CD14-positive monocyte (primary cell): ENCODE results near the gene HINFP. TPM values are rescaled to one million over a fixed set of nuclear protein-coding genes. Genes with fewer than 3 reads are reported as not detected.

Experiments used
- DNase-seq, 3 donors: peaks; one replicate each; pipeline ENCODE4 v3.0.0-alpha.2; 2011 to 2022
- H2AFZ ChIP-seq: 2 replicates; pipeline ENCODE4 v1.6.0; 2012; ENCODE audit warnings: mild to moderate bottlenecking, low read depth, low read length, inconsistent platforms; ENCODE audit not compliant: insufficient read depth, poor library complexity, severe bottlenecking
- H3K27ac ChIP-seq, 2 donors: 1 replicate in 1 of 2; 2 replicates in 1 of 2; pipeline ENCODE4 v1.5.1; 2012 to 2013; ENCODE audit warnings: low read length in 2 of 2, control low read depth in 1 of 2, inconsistent platforms in 1 of 2, low read depth in 1 of 2, mild to moderate bottlenecking in 1 of 2
- H3K27me3 ChIP-seq, 2 donors: one replicate each; pipeline versions ENCODE4 v1.6.0 to v1.6.1; 2011 to 2013; ENCODE audit warnings: low read length in 2 of 2; ENCODE audit not compliant: control insufficient read depth in 2 of 2, insufficient read depth in 2 of 2
- H3K36me3 ChIP-seq, 2 donors: replicated peaks in 1 of 2; 1 replicate in 1 of 2; 2 replicates in 1 of 2; pipeline versions ENCODE4 v1.5.1 to v1.6.1; 2012 to 2013; ENCODE audit warnings: low read length in 2 of 2, control low read depth in 1 of 2, inconsistent platforms in 1 of 2, mild to moderate bottlenecking in 1 of 2; ENCODE audit not compliant: insufficient read depth in 2 of 2, control insufficient read depth in 1 of 2
- H3K4me1 ChIP-seq, 2 donors: 1 replicate in 1 of 2; 2 replicates in 1 of 2; pipeline versions ENCODE4 v1.5.1 to v1.6.1; 2012 to 2013; ENCODE audit warnings: low read length in 2 of 2, control low read depth in 1 of 2, inconsistent platforms in 1 of 2, mild to moderate bottlenecking in 1 of 2, moderate library complexity in 1 of 2; ENCODE audit not compliant: insufficient read depth in 2 of 2, control insufficient read depth in 1 of 2
- H3K4me2 ChIP-seq: replicated peaks from 2 replicates; pipeline ENCODE3; 2012; ENCODE audit warnings: low read length, moderate library complexity, mild to moderate bottlenecking; ENCODE audit not compliant: poor library complexity, severe bottlenecking; ENCODE audit errors: extremely low read depth
- H3K4me3 ChIP-seq, 3 experiments: fragments of 200-600 bp in 1 of 3; sonication (generic) in 1 of 3; replicated peaks in 1 of 3; 1 replicate in 2 of 3; 2 replicates in 1 of 3; pipeline ENCODE4 v1.5.1; 2011 to 2013; ENCODE audit warnings: low read length in 3 of 3, mild to moderate bottlenecking in 3 of 3, control low read depth in 2 of 3, low read depth in 2 of 3, inconsistent platforms in 1 of 3, moderate library complexity in 1 of 3
- H3K79me2 ChIP-seq: 2 replicates; pipeline ENCODE4 v1.6.0; 2012; ENCODE audit warnings: mild to moderate bottlenecking, control low read depth, inconsistent platforms, low read length, moderate library complexity; ENCODE audit not compliant: insufficient read depth
- H3K9ac ChIP-seq: 2 replicates; pipeline ENCODE4 v1.6.0; 2017; ENCODE audit warnings: low read length, mild to moderate bottlenecking; ENCODE audit not compliant: insufficient read depth, poor library complexity, severe bottlenecking
- H3K9me3 ChIP-seq, 2 donors: replicated peaks in 1 of 2; 1 replicate in 1 of 2; 2 replicates in 1 of 2; pipeline versions ENCODE4 v1.5.1 to v1.6.1; 2012 to 2013; ENCODE audit warnings: low read length in 2 of 2, control low read depth in 1 of 2; ENCODE audit not compliant: control insufficient read depth in 1 of 2, insufficient read depth in 1 of 2
- H4K20me1 ChIP-seq: 2 replicates; pipeline ENCODE4 v1.6.0; 2012; ENCODE audit warnings: mild to moderate bottlenecking, low read length, control low read depth, moderate library complexity; ENCODE audit not compliant: insufficient read depth
- H3K27ac Mint-ChIP-seq, 7 donors: one replicate each; pipeline ENCODE4 v1.8.0; 2020; ENCODE audit warnings: mild to moderate bottlenecking in 7 of 7, mixed read lengths in 7 of 7, moderate library complexity in 6 of 7, inconsistent platforms in 2 of 7
- H3K27me3 Mint-ChIP-seq, 3 donors: one replicate each; pipeline ENCODE4 v1.8.0; 2021 to 2022; ENCODE audit warnings: low read depth in 3 of 3, mild to moderate bottlenecking in 3 of 3, mixed read lengths in 3 of 3, moderate library complexity in 3 of 3, inconsistent platforms in 1 of 3
- H3K36me3 Mint-ChIP-seq, 2 donors: one replicate each; pipeline ENCODE4 v1.8.0; 2020; ENCODE audit warnings: mixed read lengths in 2 of 2, inconsistent platforms in 1 of 2, mild to moderate bottlenecking in 1 of 2
- H3K4me1 Mint-ChIP-seq: one replicate; pipeline ENCODE4 v1.8.0; 2020; ENCODE audit warnings: mild to moderate bottlenecking, mixed read lengths
- H3K4me3 Mint-ChIP-seq, 2 donors: one replicate each; pipeline ENCODE4 v1.8.0; 2020; ENCODE audit warnings: mild to moderate bottlenecking in 2 of 2, mixed read lengths in 2 of 2, moderate library complexity in 1 of 2
- H3K9me3 Mint-ChIP-seq, 7 donors: one replicate each; pipeline ENCODE4 v1.8.0; 2020 to 2022; ENCODE audit warnings: mixed read lengths in 7 of 7, mild to moderate bottlenecking in 6 of 7, moderate library complexity in 6 of 7, inconsistent platforms in 2 of 7
- WGBS: methylation state at CpG from one replicate; pipeline ENCODE4 v1.1.5; 2013; ENCODE audit warnings: missing lambda C conversion rate; ENCODE audit not compliant: insufficient coverage; 5-methylcytosine and 5-hydroxymethylcytosine counted together
- intact Hi-C, 2 donors: fragments of 100-400 bp; cut with micrococcal nuclease; formaldehyde crosslinking; loops; one replicate each; pipeline versions ENCODE4 v1.15.0 to v1.15.1; 2023
- polyA plus RNA-seq, 3 donors: library from polyadenylated mRNA; depleted of rRNA in 1 of 3; unstranded in 2 of 3; stranded (reverse) in 1 of 3; fragments of 300-500 nt in 2 of 3; fragments of >200 nt in 1 of 3; fragmentation: Illumina TruSeq in 2 of 3; gene quantifications; 1 replicate in 2 of 3; 2 replicates in 1 of 3; pipeline ENCODE4 v1.2.3, GENCODE V29; 2012 to 2021
- TF ChIP-seq, protein P1 (sequence below): fragments of 200-600 bp; IDR thresholded peaks from one replicate; pipeline ENCODE4 v1.8.0; 2022; ENCODE audit warnings: antibody characterized with exemption, mild to moderate bottlenecking

HINFP gene
- polyA plus RNA-seq, 3 donors, result 8.0 to 43.0 (median 8.6) TPM

DNA sequence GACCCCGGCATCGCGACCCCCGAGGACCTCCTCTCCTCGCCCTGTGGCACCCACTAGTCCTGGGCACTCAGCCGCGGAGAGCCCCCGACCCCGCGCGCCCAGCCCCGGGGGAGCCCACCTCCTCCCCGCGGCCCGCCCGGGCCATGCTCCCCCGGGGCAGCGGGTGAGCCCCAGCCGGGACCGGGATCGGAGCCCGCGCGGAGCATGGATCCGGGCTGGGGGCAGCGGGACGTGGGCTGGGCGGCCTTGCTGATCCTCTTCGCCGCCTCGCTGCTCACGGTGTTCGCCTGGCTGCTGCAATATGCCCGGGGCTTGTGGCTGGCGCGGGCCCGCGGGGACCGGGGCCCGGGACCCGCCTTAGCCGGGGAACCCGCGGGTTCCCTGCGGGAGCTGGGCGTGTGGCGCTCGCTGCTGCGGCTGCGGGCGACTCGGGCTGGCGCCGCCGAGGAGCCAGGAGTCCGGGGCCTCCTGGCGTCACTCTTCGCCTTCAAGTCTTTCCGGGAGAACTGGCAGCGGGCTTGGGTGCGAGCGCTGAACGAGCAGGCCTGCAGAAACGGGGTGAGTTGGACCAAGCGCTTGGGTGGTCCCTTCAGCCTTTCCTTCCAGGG is 13.7 kb upstream of the HINFP start:
- DNase-seq, result no peak
- peak overlapping the region; percentile 89 to 97 for H3K4me3 Mint-ChIP-seq
- H3K9me3 Mint-ChIP-seq, result no peaks in the 10 kb centered on the region

DNA sequence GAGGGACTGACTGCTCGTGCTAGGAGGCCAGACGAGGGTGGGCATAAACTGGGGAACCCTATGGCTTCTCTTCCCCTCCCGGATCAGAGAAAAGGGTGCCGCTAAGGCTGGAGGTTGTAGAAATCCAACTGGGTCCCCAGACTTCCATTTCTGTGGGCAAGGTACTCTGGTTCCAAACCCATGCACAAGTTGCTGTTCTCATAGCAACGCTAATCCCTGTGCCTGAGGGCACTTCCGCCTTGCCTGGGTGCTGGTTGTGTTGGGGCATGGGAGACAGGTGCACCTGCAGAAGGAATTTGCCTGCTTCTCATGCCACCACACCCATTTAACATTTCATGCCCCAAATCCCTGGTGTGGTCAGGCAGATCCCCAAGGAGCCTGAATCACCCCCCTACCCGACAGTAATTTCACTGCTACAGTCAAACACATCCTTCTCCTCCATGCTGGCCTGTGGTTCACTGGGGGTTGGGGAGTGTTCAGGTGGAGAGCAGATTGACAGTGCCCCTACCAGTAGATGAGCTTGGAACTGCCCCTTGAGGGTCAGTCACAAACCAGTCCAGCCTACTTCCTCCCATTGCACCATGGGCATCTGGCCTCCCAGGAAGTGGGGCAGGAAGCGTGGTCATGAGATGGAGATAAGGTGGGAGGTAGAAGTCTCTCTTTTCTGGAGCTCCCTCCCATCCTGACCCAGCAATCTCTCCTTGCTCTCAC is 13.1 kb upstream of the HINFP start:
- Histone ChIP-seq H3K27ac (peak overlapping the region; percentile 10 to 86), H2AFZ (peak overlapping the region; percentile 75)
- 17% methylated on average over 3 of the region's 8 CpGs for WGBS

More for the DNA sequence above, 13.7 kb upstream of the HINFP start:
- Histone ChIP-seq H3K27me3 (no peaks in the 10 kb centered on the region), H3K4me2 (peak overlapping the region; percentile 90), H3K9ac (peak overlapping the region; percentile 81), H3K27ac (peak overlapping the region; percentile 86 to 93), H3K36me3 (peaks cover 30 to 33% of the 10 kb centered on the region in 2 donors), H3K9me3 (no peaks in the 10 kb centered on the region), H3K79me2 (peaks cover 71% of the 10 kb centered on the region), H4K20me1 (peaks cover 48% of the 10 kb centered on the region), H2AFZ (peak overlapping the region; percentile 75), H3K4me1 (peaks cover 43 to 65% of the 10 kb centered on the region in 2 donors), H3K4me3 (peak overlapping the region; percentile 85 to 93 (median 92))
- H3K27me3 Mint-ChIP-seq, result no peaks in the 10 kb centered on the region
- WGBS, result under 1% methylated on average over 65 of the region's 65 CpGs
- peak overlapping the region; percentile 82 to 99 (median 87) for H3K27ac Mint-ChIP-seq
- H3K4me1 Mint-ChIP-seq, result peaks cover 62% of the 10 kb centered on the region
- peaks cover 32 to 37% of the 10 kb centered on the region in 2 donors for H3K36me3 Mint-ChIP-seq
- intact Hi-C loops, result loop anchor here in 1 of 2 donors (2.0 to 5.0 kb wide), 2 partner anchors 13 to 180 kb away; partner anchors contain the start of genes BCL9L and HINFP
- TF ChIP-seq, protein P1, sequence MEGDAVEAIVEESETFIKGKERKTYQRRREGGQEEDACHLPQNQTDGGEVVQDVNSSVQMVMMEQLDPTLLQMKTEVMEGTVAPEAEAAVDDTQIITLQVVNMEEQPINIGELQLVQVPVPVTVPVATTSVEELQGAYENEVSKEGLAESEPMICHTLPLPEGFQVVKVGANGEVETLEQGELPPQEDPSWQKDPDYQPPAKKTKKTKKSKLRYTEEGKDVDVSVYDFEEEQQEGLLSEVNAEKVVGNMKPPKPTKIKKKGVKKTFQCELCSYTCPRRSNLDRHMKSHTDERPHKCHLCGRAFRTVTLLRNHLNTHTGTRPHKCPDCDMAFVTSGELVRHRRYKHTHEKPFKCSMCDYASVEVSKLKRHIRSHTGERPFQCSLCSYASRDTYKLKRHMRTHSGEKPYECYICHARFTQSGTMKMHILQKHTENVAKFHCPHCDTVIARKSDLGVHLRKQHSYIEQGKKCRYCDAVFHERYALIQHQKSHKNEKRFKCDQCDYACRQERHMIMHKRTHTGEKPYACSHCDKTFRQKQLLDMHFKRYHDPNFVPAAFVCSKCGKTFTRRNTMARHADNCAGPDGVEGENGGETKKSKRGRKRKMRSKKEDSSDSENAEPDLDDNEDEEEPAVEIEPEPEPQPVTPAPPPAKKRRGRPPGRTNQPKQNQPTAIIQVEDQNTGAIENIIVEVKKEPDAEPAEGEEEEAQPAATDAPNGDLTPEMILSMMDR, result no peak

More for the DNA sequence above, 13.1 kb upstream of the HINFP start:
- peak overlapping the region; percentile 90 for H3K4me2 ChIP-seq
- H3K36me3 Mint-ChIP-seq, result peaks cover 38 to 44% of the 10 kb centered on the region in 2 donors
- no peaks in the 10 kb centered on the region for H3K27me3 ChIP-seq
- no peaks in the 10 kb centered on the region for H3K9me3 ChIP-seq
- H3K27me3 Mint-ChIP-seq, result no peaks in the 10 kb centered on the region
- H3K9ac ChIP-seq, result peak overlapping the region; percentile 81
- peak overlapping the region; percentile 85 to 93 (median 92) for H3K4me3 ChIP-seq
- H3K27ac Mint-ChIP-seq, result peak overlapping the region; percentile 82 to 94 (median 87)
- H3K4me1 Mint-ChIP-seq, result peaks cover 60% of the 10 kb centered on the region
- H3K4me1 ChIP-seq, result peaks cover 37 to 58% of the 10 kb centered on the region in 2 donors
- peaks cover 37 to 40% of the 10 kb centered on the region in 2 donors for H3K36me3 ChIP-seq
- peaks cover 71% of the 10 kb centered on the region for H3K79me2 ChIP-seq
- H3K9me3 Mint-ChIP-seq, result no peaks in the 10 kb centered on the region
- peaks cover 50% of the 10 kb centered on the region for H4K20me1 ChIP-seq
- intact Hi-C loops, result loop anchor here in 1 of 2 donors (5.0 kb wide), 1 partner anchor 181 kb away; the partner anchor contains the start of gene BCL9L
- TF ChIP-seq, protein P1, result no peak
- peak; percentile 25 to 64 (median 49) for DNase-seq
- peak overlapping the region; percentile 89 to 97 for H3K4me3 Mint-ChIP-seq
